ENCODE data around the gene IDI1. TPM values are rescaled to one million over a fixed set of nuclear protein-coding genes. Genes with fewer than 3 reads are reported as not detected.

IDI1 gene
- total and polyA plus RNA-seq, 3 donors from 2014 or later = 36.9 to 52.1 (median 43.7) TPM

DNA sequence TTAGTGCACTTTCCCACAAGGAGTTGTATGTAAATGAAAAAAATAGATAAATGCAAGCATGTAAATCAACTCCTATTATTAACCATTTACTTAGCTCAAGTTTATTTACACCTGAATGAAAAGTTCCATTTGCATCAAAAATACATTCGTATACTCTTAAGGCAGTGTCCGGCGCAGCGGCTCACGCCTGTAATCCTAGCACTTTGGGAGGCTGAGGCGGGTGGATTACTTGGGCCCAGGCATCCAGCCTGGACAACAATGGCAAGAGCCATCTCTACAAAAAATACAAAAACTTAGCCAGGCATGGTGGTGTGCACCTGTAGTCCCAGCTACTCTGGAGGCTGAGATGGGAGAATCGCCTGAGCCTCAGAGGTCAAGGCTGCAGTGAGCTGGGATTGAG lies 19.1 kb downstream of the IDI1 start:
- H3K9me3 ChIP-seq = no peaks in the 10 kb centered on the region
- peaks cover 4% of the 10 kb centered on the region for H3K4me1 ChIP-seq
- 91 to 94% methylated on average over 7 of the region's 7 CpGs for WGBS, 2 donors
- no peaks in the 10 kb centered on the region for H3K36me3 ChIP-seq (ENCODE audit: low read depth, missing control alignments)
- DNase-seq = no peak
- no peak overlapping the region for H3K27ac ChIP-seq
- no peaks in the 10 kb centered on the region for H3K27me3 ChIP-seq
- H3K4me3 ChIP-seq = no peak overlapping the region
- TF ChIP-seq POLR2A (IDR thresholded peaks at IDR 0.05) (no peak), CTCF (IDR thresholded peaks at IDR 0.05) (no peak)
- intact Hi-C loops (cut with DNase I; ENCODE audit: low total_unique reads) = no loop called here

DNA sequence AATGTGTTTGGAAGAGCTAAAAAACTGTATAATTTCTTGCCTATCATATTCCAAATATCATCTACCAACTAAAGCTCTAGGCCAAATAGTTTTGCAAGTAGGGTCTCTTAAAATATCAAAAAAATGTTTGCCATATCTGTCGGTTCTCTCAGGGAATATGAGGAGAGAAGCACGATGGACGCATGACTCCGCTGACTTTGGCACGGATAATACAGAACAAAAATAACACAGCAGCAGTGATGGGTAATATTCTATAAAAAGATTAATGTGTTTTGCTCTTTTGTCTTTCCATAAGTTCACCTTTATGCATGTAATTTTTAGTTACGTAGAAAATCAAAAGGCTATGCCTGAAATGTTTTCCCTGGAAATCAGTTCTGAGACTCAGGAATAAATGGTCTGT lies 22.3 kb downstream of the IDI1 start:
- WGBS, 2 donors = 93 to 94% methylated on average over 6 of the region's 6 CpGs
- Histone ChIP-seq H3K9me3 (no peaks in the 10 kb centered on the region), H3K27me3 (no peaks in the 10 kb centered on the region), H3K4me1 (no peaks in the 10 kb centered on the region), H3K36me3 (ENCODE audit: low read depth, missing control alignments) (no peaks in the 10 kb centered on the region), H3K4me3 (no peak overlapping the region), H3K27ac (no peak overlapping the region)
- DNase-seq = no peak
- TF ChIP-seq CTCF (IDR thresholded peaks at IDR 0.05) (no peak), POLR2A (IDR thresholded peaks at IDR 0.05) (no peak)
- intact Hi-C loops (cut with DNase I; ENCODE audit: low total_unique reads) = no loop called here

DNA sequence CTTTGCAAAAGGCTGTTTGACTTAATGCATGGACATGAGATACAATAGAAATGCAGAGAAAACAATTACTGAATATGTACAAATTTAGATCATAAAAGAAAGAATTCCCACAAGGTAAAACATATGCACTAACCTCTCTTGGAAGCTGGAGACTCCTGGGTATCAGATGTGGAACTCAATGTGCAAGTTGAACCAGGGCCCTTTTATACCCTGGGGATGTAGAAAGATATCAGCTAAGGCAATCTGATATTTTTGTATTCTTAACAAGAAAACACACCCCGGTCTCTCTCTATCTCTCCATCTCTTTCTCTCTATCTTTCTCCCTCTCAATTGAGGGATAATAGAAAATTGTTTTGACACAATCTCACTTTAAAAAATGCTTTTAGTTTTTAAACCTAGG lies 23.2 kb downstream of the IDI1 start, which contains the start of gene IDI2:
Gene IDI2 (minus strand): TSS at position 177 of the 400 bp plus-strand sequence. CDS start 1,136 bp downstream, outside the sequence.
- no peaks in the 10 kb centered on the region for H3K4me1 ChIP-seq
- H3K27me3 ChIP-seq = no peaks in the 10 kb centered on the region
- no peak for DNase-seq
- no peaks in the 10 kb centered on the region for H3K36me3 ChIP-seq (ENCODE audit: low read depth, missing control alignments)
- WGBS, 2 donors = 69 to 91% methylated on average over 1 of the region's 1 CpG
- no peak within 1 kb of the TSS for H3K27ac ChIP-seq
- no peak within 1 kb of the TSS for H3K4me3 ChIP-seq
- H3K9me3 ChIP-seq = no peaks in the 10 kb centered on the region
- intact Hi-C loops (cut with DNase I; ENCODE audit: low total_unique reads) = no loop called here
- TF ChIP-seq CTCF (IDR thresholded peaks at IDR 0.05) = no peak
- no peak for TF ChIP-seq POLR2A (IDR thresholded peaks at IDR 0.05)

- no peaks in the 10 kb centered on the region for H3K4me1 ChIP-seq
- no peak overlapping the region for H3K4me3 ChIP-seq
- WGBS, 2 donors = 91% methylated on average over 9 to 12 of the region's 12 CpGs
- H3K27ac ChIP-seq = no peak overlapping the region
- intact Hi-C loops (cut with DNase I; ENCODE audit: low total_unique reads) = no loop called here
- TF ChIP-seq POLR2A (IDR thresholded peaks at IDR 0.05) = no peak
- TF ChIP-seq CTCF (IDR thresholded peaks at IDR 0.05) = no peak
- no peak for DNase-seq
- no peaks in the 10 kb centered on the region for H3K9me3 ChIP-seq
- no peaks in the 10 kb centered on the region for H3K36me3 ChIP-seq (ENCODE audit: low read depth, missing control alignments)
- H3K27me3 ChIP-seq = no peaks in the 10 kb centered on the region
These were observed 24.8 kb downstream of the IDI1 start for GRCh38 chr10:1024103-1024502.

DNA sequence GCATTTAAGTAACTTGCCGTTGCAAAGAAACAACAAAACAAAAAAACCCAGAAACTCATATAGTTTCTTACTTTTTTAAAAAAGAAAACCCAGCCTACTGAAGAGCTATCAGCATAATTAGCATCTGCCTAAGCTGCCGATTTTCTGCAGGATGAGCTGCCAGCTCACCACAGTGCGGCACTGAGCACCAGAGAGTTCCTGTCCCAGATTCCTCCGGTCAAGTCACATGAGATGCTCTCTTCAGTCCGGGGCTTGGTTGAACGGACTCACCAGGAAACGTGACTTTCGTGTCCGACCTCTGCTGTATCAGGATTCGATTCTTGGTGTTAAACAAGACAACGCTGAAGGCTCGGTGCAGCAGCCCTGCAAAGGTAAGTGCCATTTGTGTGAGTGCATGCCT lies 26.5 kb downstream of the IDI1 start:
- intact Hi-C loops (cut with DNase I; ENCODE audit: low total_unique reads) = no loop called here
- no peaks in the 10 kb centered on the region for H3K36me3 ChIP-seq (ENCODE audit: low read depth, missing control alignments)
- no peaks in the 10 kb centered on the region for H3K4me1 ChIP-seq
- WGBS, 2 donors = 69 to 77% methylated on average over 12 of the region's 12 CpGs
- no peak overlapping the region for H3K27ac ChIP-seq
- H3K9me3 ChIP-seq = no peaks in the 10 kb centered on the region
- no peaks in the 10 kb centered on the region for H3K27me3 ChIP-seq
- no peak overlapping the region for H3K4me3 ChIP-seq
- no peak for DNase-seq
- TF ChIP-seq CTCF (IDR thresholded peaks at IDR 0.05) = no peak
- TF ChIP-seq POLR2A (IDR thresholded peaks at IDR 0.05) = no peak
